ENCODE measurements around the gene FSTL4. TPM values are rescaled to one million over a fixed set of nuclear protein-coding genes. Genes with fewer than 3 reads are reported as not detected.

The FSTL4 gene
- total and polyA plus RNA-seq, 2 of the 13 experiments (the other 11 are each of a cell fraction or from before 2014, with no cell fraction given): 2.1 to 3.0 TPM

- H3K4me1 ChIP-seq (ENCODE audit: insufficient read depth, low read length): peaks cover 21% of the 10 kb centered on the region
- no peak overlapping the region for H2AFZ ChIP-seq (ENCODE audit: low read length)
- H3K27ac ChIP-seq (ENCODE audit: extremely low read length, insufficient read depth, low read length): no peak overlapping the region
- no peak; the same call in 2 of the 3 replicates for ATAC-seq
- no peak overlapping the region for H3K4me2 ChIP-seq (ENCODE audit: low read depth, low read length)
- no peak for DNase-seq (ENCODE audit: low spot score)
- H3K36me3 ChIP-seq (replicated peaks in 1 of 2; ENCODE audit: control insufficient read depth in 1 of 2, insufficient read depth in 2 of 2, low read length in 2 of 2): no peaks in the 10 kb centered on the region
- POLR2A ChIA-PET: no interaction called here
- TF ChIP-seq ZSCAN9 (CRISPR knock-in tag; IDR thresholded peaks at IDR 0.05; ENCODE audit: borderline replicate concordance) (no peak), ATF4 (CRISPR knock-in tag; IDR thresholded peaks at IDR 0.05) (peak in 1 of 2 experiments; percentile 52; a peak in 1 of 4 replicates), CEBPB (IDR thresholded peaks at IDR 0.05; ENCODE audit: borderline replicate concordance, low read depth, low read length) (peak; percentile 3; the same call in 1 of the 2 replicates)
- H3K9me3 ChIP-seq (ENCODE audit: low read length): no peaks in the 10 kb centered on the region
- H4K20me1 ChIP-seq (ENCODE audit: insufficient read depth, low read length): no peaks in the 10 kb centered on the region
- H3K27me3 ChIP-seq (ENCODE audit: control insufficient read depth in 1 of 2, insufficient read depth in 2 of 2, low read length in 2 of 2): peaks cover 0 to 30% of the 10 kb centered on the region in 2 experiments; a peak in 3 of 5 replicates
- CTCF ChIA-PET (ENCODE audit: low intra/inter-chr PET ratio, low total read pairs): no interaction called here
- BruUV-seq (replicated peaks): no TSS peak
- WGBS (ENCODE audit: low lambda C conversion rate): 4% methylated on average over 4 of the region's 8 CpGs
- no peak overlapping the region for H3K9ac ChIP-seq (ENCODE audit: insufficient read depth, low read depth, low read length)
- no peak for FAIRE-seq
- intact Hi-C loops (cut with micrococcal nuclease; ENCODE audit: unreplicated experiment): no loop called here
- in situ Hi-C loops (cut with HindIII; ENCODE audit: extremely low pct_ligation_motif_present, low pct_unique_long_range_greater_than_20kb): no loop called here
- no peak overlapping the region for H3K4me3 ChIP-seq (replicated peaks in 1 of 3; ENCODE audit: insufficient read depth in 1 of 3, low read depth in 2 of 3, low read length in 3 of 3)
- no peaks in the 10 kb centered on the region for H3K79me2 ChIP-seq (ENCODE audit: insufficient read depth, low read length)
Observed at GRCh38 chr5:133277744-133278143, 334.6 kb downstream of the FSTL4 start.

DNA sequence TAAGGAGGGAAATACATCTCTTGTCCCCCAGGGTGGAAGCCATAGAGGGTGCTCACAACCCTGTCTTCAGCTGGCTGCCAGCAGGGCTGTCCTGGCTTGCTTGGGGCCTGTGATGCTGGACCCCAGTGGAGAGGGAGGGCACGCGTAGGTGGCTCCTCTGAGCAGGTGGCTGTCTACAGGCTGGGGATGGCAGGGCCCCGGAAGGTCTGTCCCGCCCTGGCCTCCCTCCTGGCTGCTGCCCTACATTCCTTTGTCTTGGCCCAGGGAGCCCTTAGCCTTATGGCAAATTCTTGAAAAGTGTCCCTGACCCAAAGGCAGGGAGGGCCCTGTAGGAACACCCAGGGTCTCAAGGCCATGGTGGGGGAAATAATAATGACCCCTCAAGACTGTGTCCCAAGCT is 336.2 kb downstream of the FSTL4 start:
- DNase-seq (ENCODE audit: low spot score): no peak

More for the DNA sequence above, 336.2 kb downstream of the FSTL4 start:
- BruUV-seq (replicated peaks): no TSS peak
- TF ChIP-seq ZFP1 (CRISPR knock-in tag; IDR thresholded peaks at IDR 0.05) (no peak), ZNF800 (CRISPR knock-in tag; IDR thresholded peaks at IDR 0.05) (no peak), PPARG (CRISPR knock-in tag; conservative IDR thresholded peaks at IDR 0.05) (no peak), SIX4 (CRISPR knock-in tag; IDR thresholded peaks at IDR 0.05) (no peak), ZNF512 (CRISPR knock-in tag; IDR thresholded peaks at IDR 0.05) (no peak), KAT8 (CRISPR knock-in tag; IDR thresholded peaks at IDR 0.05) (no peak)
- H3K79me2 ChIP-seq (ENCODE audit: insufficient read depth, low read length): no peaks in the 10 kb centered on the region
- CTCF ChIA-PET (ENCODE audit: low intra/inter-chr PET ratio, low total read pairs): no interaction called here
- no peaks in the 10 kb centered on the region for H3K9me3 ChIP-seq (ENCODE audit: low read length)
- H4K20me1 ChIP-seq (ENCODE audit: insufficient read depth, low read length): no peaks in the 10 kb centered on the region
- H2AFZ ChIP-seq (ENCODE audit: low read length): no peak overlapping the region
- H3K4me1 ChIP-seq (ENCODE audit: insufficient read depth, low read length): peaks cover 17% of the 10 kb centered on the region
- H3K36me3 ChIP-seq (replicated peaks in 1 of 2; ENCODE audit: control insufficient read depth in 1 of 2, insufficient read depth in 2 of 2, low read length in 2 of 2): no peaks in the 10 kb centered on the region
- no peak overlapping the region for H3K4me2 ChIP-seq (ENCODE audit: low read depth, low read length)
- POLR2A ChIA-PET: no interaction called here
- FAIRE-seq (no peak), ATAC-seq (no peak)
- no CpG with 5 or more reads among the region's 4 CpGs for WGBS (ENCODE audit: low lambda C conversion rate)
- H3K27me3 ChIP-seq (ENCODE audit: control insufficient read depth in 1 of 2, insufficient read depth in 2 of 2, low read length in 2 of 2): peaks cover 0 to 32% of the 10 kb centered on the region in 2 experiments; a peak in 3 of 5 replicates
- H3K4me3 ChIP-seq (replicated peaks in 1 of 3; ENCODE audit: insufficient read depth in 1 of 3, low read depth in 2 of 3, low read length in 3 of 3): no peak overlapping the region
- no peak overlapping the region for H3K27ac ChIP-seq (ENCODE audit: extremely low read length, insufficient read depth, low read length)
- in situ Hi-C loops (cut with HindIII; ENCODE audit: extremely low pct_ligation_motif_present, low pct_unique_long_range_greater_than_20kb) (no loop called here), intact Hi-C loops (cut with micrococcal nuclease; ENCODE audit: unreplicated experiment) (no loop called here)
- no peak overlapping the region for H3K9ac ChIP-seq (ENCODE audit: insufficient read depth, low read depth, low read length)

Data from HepG2 (cell line).